T-helper 1 cell (primary cell): ENCODE data around the gene PARD6B.
"Not testable (repeated sequence)": the region's sequence is repeated elsewhere in the genome, so short reads cannot be mapped to it uniquely, and the experiment has no call there.

ENCODE experiments used
- DNase-seq, 5 donors: peaks; one replicate each; pipeline ENCODE4 v3.0.0-alpha.2; 2012 to 2020

PARD6B gene

DNA sequence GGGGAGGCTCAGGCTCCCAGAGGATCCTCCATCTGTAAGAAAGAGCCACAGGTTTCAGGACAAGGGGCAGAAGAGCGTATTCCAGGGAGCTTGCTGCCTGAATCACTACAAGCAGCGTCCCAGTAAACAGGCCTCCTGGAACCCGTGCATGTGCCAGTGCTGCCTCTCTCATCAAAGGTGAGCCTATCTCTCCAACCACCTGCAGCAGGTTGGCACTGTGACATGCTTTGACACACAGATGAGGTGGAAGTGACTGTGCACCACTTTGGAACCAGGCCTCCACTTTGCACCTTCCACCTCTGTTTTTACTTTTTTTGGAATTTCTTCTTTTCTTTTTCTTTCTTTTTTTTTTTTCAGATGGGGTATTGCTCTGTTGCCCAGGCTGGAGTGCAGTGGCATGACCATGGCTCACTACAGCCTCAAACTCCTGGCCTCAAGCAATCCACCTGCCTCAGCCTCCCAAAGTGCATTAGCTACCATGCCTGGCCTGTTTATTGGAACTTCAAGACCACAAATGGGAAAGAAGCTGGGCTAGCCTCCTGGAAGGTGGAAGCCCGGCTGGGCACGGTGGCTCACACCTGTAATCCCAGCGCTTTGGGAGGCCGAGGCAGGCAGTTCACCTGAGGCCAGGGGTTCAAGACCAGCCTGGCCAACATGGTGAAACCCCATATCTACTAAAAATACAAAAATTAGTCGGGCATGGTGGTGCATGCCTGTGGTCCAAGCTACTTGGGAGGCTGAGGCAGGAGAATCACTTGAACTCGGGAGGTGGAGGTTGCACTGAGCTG lies 27.5 kb upstream of the PARD6B start:
- not testable (repeated sequence) for DNase-seq

DNA sequence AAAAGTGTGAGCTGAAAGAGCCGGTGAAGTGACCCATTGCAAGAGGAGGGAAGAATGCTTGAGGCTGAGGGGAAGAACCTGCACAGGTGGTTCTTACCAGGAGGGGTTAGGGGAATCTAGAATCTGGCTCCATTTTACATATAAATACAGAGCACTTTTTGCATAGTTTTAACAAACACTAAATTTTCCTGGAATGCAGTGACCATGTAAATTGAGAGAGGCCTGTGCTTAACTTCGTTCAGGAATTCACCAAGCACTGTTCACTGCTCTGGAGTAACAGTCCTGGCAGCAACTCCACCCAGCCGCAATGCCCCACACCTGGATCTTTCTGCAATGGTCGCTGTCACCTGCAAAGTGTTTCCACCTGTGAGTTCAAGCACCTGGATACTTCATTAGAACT lies 26.9 kb upstream of the PARD6B start:
- no peak for DNase-seq

DNA sequence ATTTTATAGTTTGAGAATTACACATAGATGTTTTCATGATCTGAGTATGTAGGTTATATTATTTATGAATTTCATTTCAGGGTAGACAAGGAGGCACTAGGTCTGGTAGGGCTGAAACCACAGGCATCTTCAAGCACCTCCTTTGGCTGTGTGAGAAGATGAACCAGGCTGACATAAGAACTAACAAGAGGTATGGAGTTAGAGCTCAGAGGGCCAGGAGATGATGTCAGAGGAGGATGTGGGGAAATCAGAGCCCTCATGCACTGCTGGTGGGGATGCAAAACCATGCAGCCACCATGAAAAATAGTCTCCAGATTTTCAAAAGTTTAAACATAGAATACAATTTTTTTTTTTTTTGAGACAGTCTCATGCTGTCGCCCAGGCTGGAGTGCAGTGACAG lies 26.4 kb upstream of the PARD6B start:
- DNase-seq: no peak

DNA sequence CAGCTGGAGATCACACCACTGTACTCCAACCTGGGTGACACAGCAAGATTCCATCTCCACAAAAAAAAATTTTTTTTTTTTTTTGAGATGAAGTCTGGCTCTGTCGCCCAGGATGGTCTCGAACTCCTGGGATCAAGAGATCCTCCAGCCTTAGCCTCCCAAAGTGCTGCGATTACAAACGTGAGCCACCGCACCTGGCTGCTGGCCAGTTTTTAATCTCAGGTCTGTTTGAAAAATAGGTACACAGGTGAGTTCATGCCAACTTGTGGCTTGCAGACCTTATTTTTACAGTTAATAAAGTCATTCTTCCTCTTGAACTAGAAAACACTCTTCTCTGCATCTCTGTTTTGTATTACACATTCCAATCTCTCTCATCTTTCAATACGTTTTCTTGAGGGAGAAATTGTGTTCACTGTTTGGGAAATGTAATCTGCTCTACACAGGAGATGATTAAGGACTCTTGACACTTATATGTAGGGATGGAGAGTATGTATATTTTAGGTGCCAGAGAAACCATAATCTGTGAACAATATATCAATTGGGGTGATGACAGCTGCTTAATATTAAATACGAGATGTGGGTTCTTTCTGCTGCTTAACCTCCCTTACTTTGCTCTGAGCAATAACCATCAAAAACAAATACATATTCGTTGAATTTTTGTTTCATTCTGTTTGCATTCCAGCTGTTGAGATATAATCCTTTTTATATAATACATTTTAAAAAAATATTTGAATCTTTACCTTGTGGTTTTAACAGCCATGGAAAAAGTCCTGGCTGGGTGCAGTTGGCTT lies 22.3 kb upstream of the PARD6B start:
- no peak for DNase-seq

DNA sequence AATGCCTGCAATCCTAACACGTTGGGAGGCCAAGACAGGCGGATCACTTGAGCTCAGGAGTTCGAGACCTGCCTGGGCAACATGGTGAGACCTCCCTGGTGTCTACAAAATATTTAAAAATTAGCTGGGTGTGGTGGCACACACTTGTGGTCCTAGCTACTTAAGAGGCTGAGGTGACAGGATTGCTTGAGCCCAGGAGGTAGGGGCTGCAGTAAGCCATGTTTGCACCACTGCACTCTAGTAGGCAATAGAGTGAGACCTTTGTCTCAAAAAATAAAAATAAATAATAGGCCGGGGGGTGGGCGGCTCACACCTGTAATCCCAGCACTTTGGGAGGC lies 21.8 kb upstream of the PARD6B start:
- DNase-seq: no peak

DNA sequence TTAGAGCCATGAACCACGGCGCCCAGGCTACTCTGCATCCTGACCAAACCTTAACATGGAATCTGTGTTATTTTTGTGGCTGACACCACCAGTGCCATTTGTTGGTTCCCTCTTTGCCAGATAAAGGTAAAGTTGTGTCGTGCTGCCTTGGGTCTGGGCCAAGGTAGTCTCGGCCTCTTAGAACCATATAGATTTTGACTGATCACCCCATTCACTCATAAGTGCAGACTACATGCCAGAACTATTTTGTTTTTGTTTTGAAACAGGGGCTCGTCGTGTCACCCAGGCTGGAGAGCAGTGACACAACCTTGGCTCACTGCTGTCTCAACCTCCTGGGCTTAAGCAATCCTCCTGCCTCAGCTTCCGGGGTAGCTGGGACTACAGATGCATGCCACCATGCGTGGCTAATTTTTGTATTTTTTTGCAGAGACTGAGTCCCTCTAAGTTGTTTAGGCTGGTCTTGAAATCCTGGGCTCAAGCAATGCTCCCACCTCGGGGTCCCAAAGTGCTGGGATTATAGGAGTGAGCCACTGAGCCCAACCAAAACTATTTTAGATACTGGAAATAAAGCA lies 20.8 kb upstream of the PARD6B start:
- DNase-seq: no peak

DNA sequence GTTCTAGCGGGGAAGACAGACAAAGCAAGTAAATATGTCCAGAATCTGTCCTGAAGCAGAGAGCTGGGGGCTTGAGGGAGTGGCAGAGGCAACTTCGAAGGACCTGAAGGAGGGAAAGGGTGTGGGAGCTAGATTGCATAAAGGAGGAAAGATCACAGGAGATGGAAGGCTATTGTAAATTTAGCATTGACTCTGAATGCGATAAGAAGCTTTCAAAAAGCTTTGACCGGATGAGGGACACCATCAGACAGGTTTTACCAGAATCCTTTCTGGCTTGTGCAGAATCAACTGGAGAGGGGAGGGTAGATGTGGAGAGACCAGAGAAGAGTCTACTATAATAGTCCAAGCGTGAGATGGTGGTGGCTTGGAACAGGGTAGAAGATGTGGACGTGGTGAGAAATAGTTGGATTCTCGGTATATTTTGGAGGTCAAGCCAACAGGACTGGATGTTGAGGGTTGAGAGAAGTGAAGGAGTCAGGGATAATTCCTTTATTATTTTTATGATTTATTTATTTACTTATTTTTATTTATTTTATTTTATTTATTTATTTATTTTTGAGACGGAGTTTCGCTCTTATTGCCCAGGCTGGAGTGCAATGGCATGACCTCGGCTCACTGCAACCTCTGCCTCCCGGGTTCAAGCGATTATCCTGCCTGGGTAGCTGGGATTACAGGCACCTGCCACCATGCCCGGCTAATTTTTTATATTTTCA lies 20.1 kb upstream of the PARD6B start:
- no peak for DNase-seq

DNA sequence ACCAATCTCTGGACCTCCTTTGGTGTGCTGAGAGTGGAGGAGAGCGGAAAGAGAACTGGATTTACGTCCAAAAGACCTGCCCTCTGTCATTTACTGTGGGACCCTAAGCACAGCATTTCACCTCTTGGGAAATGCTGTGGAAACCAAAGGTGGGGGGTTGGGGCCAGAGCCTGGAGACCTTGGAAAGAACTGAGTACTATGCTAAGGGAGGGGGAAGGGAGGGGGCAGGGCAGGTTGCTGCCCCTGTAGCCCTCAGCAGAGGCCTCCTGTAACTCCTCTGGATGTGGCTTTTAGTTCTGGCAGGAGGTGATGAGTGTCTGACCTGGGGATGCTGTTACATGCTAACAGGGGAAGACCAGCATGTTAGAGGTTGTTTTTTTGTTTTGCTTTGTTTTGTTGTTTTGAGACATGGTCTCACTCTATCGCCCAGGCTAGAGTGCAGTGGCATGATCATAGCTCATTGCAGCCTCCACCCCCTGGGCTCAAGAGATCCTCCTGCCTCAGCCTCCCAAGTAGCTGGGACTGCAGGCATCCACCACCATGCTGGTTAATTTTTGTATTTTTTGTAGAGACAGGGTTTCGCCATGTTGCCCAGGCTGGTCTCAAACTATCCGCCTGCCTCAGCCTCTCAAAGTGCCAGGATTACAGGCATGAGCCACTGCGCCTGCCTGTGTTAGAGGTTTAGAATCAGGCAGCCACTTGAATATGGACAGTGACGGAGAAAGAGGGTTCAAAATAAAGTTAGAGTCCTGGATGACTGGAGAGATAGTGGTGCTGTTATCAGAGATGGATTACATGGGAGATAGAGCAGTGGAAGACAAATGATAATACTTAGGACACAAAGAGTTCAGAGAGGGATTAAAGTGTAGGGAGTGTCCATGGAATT lies 18.4 kb upstream of the PARD6B start:
- no peak for DNase-seq

DNA sequence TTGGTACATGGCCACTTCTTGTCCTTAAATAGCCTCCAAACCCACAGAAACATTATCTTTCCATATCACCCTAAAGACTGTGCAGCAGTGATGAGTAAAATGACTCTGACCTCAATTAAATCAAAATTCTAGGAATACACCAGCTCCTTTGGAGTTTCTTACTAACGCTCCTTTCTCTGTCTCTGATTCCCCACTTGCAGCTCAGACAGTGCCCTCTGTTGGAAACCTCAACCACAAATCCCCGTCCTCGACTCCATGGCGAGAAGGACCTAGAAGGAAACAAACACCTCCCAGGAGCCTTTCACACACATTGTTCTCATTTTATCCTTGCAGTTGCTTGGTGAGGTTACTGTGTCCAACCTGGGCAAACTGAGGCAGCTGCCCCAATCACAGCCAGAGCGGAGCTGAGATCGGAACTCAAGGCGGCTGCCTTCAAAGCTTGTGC lies 17.7 kb upstream of the PARD6B start:
- no peak for DNase-seq

DNA sequence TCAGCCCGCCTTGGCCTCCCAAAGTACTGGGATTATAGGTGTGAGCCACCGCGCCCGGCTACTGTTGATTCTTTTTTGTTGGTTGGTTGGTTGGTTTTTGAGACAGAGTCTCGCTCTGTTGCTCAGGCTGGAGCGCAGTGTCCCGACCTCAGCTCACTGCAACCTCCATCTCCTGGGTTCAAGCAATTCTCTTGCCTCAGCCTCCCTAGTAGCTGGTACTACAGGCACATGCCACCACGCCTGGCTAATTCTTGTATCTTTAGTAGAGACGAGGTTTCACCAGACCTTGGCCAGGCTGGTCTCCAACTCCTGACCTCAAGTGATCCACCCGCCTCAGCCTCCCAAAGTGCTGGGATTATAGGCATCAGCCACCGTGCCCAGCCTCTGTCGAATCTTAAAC lies 17.0 kb upstream of the PARD6B start:
- DNase-seq: not testable (repeated sequence)

DNA sequence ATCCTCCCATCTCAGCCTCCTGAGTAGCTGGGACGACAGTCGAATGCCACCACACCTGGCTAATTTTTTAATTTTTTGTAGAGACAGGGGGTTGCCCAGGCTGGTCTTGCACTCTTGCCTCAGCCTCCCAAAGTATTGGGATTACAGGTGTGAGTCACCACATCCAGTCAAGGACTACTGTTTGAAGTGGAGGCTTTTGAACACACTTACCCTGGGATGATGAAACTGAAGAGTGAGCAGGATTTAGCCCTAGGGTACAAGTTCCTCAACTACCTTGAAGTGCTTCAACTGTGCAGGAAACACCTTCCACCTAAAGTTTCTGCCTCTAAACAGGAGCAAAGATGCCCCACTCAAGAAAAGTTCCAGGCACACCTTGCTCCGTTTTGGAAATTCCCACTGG lies 15.7 kb upstream of the PARD6B start:
- DNase-seq: no peak

DNA sequence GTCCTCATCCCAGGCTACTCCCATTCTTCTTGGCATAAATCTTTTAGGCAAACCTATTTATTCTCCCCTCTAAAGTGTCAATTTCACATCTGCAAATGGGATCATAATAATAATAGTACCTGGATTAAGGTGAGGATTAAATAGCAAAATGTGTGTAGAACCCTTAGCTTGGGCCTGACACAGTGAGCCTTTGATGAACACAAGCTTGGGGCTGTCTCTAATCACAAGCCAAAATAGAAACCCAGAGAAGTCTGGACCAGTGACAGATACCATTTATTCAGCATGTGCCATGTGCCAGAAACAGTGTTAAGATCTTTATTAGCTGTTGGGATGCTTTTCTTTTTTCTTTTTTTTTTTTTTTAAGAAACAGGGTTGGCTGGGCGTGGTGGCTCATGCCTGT lies 14.9 kb upstream of the PARD6B start:
- DNase-seq: no peak

DNA sequence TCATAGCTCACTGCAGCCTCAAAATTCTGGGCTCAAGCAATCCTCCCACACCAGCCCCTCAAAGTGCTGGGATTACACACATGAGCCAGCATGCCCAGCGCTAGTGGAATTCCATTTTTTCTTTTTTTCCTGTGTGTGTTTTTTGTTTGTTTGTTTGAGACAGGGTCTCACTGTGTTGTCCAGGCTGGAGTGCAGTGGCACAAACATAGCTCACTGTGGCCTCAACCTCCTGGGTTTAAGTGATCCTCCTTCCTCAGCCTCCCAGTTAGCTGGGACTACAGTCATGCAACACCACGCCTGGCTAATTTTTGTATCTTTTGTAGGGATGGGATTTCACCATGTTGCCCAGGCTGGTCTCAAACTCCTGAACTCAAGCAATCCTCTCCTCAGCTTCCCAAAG lies 14.1 kb upstream of the PARD6B start:
- no peak for DNase-seq

DNA sequence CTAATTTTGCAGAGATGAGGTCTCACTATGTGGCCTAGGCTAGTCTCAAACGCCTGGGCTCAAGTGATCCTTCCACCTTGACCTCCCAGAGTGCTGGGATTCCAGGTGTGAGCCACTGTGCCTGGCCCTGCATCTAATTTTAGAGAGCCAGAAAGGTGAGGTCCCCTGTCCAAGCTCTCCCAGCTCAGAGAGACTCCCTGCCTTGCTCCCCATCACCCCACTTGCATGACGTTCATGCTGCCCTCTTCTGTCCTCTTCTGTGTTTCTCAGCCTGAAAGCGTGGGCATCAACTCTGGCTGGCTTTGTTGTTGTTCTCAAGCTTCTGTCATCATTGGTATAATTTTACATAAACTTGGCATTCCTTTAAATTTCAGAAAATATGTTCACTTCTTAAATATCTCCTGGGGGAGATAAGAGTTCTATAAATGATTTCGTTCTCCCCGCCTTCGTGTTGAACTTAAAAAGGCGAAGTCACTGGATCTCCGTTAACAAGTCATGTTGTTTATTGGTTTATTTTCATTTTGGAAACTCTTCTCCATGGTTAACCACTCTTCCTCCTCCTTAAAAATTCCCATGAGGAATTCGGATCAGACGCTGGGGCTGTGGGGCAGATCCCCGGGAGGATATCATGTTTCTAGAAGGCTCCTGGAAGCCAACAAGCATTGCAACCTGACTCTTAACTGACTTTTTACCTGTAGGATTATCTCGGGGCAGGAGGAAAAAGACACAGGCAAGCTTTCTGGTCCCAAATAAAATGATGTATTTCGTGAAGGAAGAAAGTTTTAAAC lies 13.2 kb upstream of the PARD6B start:
- DNase-seq: no peak

DNA sequence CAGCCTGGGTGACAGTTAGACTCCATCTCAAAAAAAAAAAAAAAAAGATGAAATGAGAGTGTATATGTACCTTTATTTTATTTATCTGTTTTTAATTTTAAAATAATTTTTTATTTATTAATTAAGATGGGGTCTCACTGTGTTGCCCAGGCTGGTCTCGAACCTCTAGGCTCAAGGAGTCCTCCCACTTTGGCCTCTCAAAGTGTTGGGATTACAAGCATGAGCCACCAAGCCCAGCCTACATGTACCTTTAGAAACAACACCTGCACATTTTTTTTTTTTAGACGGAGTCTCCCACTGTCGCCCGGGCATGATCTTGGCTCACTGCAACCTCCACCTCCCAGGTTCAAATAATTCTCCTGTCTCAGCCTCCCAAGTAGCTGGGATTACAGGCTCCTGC lies 12.1 kb upstream of the PARD6B start:
- DNase-seq: no peak

DNA sequence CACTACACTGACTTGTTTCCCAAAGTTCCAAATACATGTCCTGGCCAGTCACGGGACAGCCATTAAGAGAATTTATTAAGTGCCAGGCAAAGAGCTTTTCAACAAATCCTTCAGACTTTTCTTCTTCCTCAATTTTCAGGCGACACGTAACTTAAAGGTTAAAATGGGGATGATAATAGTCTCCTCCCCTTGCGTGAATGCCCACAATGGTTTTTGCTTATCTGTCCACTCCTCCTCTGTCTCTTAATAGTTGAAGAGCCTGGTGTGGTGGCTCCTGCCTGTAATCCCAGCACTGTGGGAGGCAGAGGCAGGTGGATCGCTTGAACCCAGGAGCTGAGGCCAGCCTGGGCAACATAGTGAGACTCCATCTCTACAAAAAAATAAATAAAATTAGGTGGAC lies 11.4 kb upstream of the PARD6B start:
- DNase-seq: no peak

DNA sequence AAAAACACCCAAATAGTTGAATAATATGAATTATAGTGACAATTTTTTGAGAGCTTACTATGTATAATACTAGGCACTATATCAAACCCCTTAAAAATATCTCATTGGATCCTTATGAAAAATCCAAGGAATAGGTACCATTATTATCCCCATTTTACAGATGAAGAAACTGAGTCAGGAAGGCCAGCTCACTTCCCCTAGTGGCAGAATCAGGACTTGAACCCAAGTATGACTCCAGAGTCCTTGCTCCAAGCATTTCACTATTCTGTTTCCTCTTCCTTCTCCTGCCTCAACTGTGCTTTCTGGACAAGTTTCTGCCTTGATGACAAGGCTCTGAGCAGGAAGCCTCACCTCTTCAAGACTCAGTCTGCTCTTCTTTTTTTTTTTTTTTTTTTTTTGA lies 10.8 kb upstream of the PARD6B start:
- DNase-seq: no peak

DNA sequence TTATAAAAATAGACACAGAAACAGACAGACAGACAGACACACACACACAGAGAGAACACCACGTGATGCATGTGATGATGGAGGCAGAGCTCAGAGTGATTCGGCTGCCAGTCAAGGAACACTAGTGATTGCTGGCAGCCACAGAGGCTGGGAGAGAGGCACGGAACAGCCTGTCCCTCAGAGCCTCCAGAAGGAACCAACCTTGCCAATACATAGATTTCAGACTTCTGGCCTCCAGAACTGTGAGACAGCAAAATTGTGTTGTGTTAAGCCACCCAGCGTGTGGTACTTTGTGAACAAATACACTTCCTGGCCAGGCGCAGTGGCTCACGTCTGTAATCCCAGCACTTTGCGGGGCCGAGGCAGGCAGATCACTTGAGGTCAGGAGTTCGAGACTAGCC lies 9.5 kb upstream of the PARD6B start:
- DNase-seq: no peak

DNA sequence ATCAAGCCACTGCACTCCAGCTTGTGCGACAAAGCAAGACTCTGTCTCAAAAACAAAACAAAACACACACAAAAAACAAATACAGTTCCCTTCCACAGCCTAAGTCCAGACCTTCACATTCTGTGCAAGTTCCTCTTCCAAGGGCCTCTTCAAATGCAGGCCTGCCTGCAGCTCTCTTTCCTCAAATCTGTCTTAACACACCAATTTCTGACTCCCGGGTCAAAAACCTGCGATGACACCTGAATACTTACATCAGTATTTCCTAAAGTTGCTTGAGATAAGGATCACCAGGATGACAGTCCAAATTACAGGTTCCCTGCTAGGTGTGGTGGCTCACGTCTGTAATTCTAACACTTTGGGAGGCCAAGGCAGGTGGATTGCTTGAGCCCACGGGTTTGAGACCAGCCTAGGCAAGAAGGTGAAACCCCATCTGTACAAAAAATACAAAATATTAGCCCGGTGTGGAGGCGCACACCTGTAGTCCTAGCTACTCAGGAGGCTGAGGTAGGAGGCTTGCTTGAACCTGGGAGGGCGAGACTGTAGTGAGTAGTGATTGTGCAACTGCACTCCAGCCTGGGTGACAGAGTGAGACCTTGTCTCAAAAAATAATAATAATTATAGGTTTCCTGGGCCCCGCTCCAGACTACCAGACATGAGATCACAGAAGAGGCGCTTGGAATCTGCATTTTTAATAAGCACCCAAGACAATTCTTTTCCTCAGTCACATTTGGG lies 8.8 kb upstream of the PARD6B start:
- no peak for DNase-seq

DNA sequence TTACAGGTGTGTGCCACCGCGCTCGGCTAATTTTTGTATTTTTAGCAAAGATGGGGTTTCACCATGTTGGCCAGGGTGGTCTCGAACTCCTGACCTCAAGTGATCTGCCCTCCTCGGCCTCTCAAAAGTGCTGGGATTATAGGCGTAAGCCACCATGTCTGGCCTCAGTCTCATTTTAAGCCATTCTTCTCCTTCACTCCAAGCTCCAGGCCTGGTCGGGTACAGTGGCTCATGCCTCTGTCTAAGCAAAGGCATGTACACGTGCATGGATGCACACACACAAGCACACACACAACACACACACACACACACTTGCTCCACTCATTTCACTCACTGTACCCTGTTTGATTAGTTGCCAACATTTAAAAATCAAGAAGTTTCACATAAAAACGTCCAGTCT lies 7.7 kb upstream of the PARD6B start:
- no peak for DNase-seq
